H9 (cell line): ENCODE measurements around the gene OR2L2. TPM values are rescaled to one million over a fixed set of nuclear protein-coding genes. Genes with fewer than 3 reads are reported as not detected.

Experiments used
- DNase-seq: peaks from one replicate; pipeline ENCODE4 v3.0.0-alpha.2; 2017
- H2AFZ ChIP-seq: one replicate; pipeline ENCODE4 v1.6.1; 2013; ENCODE audit warnings: mild to moderate bottlenecking, low read length, control low read depth, moderate library complexity
- H2AK5ac ChIP-seq: 2 replicates; pipeline ENCODE4 v1.6.1; 2013; ENCODE audit warnings: low read length, control low read depth, mixed read lengths; ENCODE audit not compliant: insufficient read length
- H2BK120ac ChIP-seq: one replicate; pipeline ENCODE4 v1.6.1; 2013; ENCODE audit warnings: low read depth, mild to moderate bottlenecking, low read length, control low read depth, inconsistent platforms; ENCODE audit not compliant: poor library complexity, severe bottlenecking
- H2BK12ac ChIP-seq: 2 replicates; pipeline ENCODE4 v1.6.1; 2013; ENCODE audit warnings: low read length, control low read depth, mixed read lengths, low read depth; ENCODE audit not compliant: insufficient read length
- H2BK15ac ChIP-seq: 2 replicates; pipeline ENCODE4 v1.6.1; 2013; ENCODE audit warnings: low read depth, low read length, control low read depth
- H2BK20ac ChIP-seq: one replicate; pipeline ENCODE4 v1.6.1; 2013; ENCODE audit warnings: low read depth, mild to moderate bottlenecking, low read length, control low read depth, inconsistent platforms; ENCODE audit not compliant: poor library complexity, severe bottlenecking
- H2BK5ac ChIP-seq: 2 replicates; pipeline ENCODE4 v1.6.1; 2013; ENCODE audit warnings: low read length, control low read depth, mixed read lengths; ENCODE audit not compliant: insufficient read length
- H3K14ac ChIP-seq: 2 replicates; pipeline ENCODE4 v1.6.1; 2013; ENCODE audit warnings: low read length, control low read depth; ENCODE audit not compliant: insufficient read depth
- H3K18ac ChIP-seq: 2 replicates; pipeline ENCODE4 v1.6.1; 2013; ENCODE audit warnings: low read depth, mild to moderate bottlenecking, mixed read lengths, low read length, control low read depth; ENCODE audit not compliant: insufficient read length
- H3K23ac ChIP-seq: 2 replicates; pipeline ENCODE4 v1.6.1; 2013; ENCODE audit warnings: low read length, control low read depth, mixed read lengths, low read depth; ENCODE audit not compliant: insufficient read length
- H3K23me2 ChIP-seq: 2 replicates; pipeline ENCODE4 v1.6.1; 2013; ENCODE audit warnings: low read depth, mild to moderate bottlenecking, mixed read lengths, low read length, control low read depth; ENCODE audit not compliant: insufficient read length, poor library complexity, severe bottlenecking
- H3K27ac ChIP-seq: 2 replicates; pipeline ENCODE4 v1.5.1; 2013; ENCODE audit warnings: low read length, control low read depth, mixed read lengths, low read depth; ENCODE audit not compliant: insufficient read length
- H3K27me3 ChIP-seq: 2 replicates; pipeline ENCODE4 v1.6.1; 2013; ENCODE audit warnings: low read length, control low read depth, inconsistent platforms; ENCODE audit not compliant: insufficient read depth
- H3K4ac ChIP-seq: 2 replicates; pipeline ENCODE4 v1.6.1; 2013; ENCODE audit warnings: low read depth, mild to moderate bottlenecking, control low read depth, inconsistent platforms, low read length, moderate library complexity
- H3K4me1 ChIP-seq: 2 replicates; pipeline ENCODE4 v1.6.1; 2013; ENCODE audit warnings: low read length, control low read depth, inconsistent platforms; ENCODE audit not compliant: insufficient read depth
- H3K4me2 ChIP-seq: 2 replicates; pipeline ENCODE4 v1.6.1; 2013; ENCODE audit warnings: low read length, control low read depth, mixed read lengths; ENCODE audit not compliant: insufficient read length, insufficient read depth
- H3K56ac ChIP-seq: 2 replicates; pipeline ENCODE4 v1.6.1; 2013; ENCODE audit warnings: low read depth, mild to moderate bottlenecking, mixed read lengths, low read length, control low read depth; ENCODE audit not compliant: insufficient read length
- H3K79me1 ChIP-seq: 2 replicates; pipeline ENCODE4 v1.6.1; 2013; ENCODE audit warnings: low read depth, mild to moderate bottlenecking, moderate library complexity, low read length, control low read depth, inconsistent platforms; ENCODE audit not compliant: insufficient read depth, poor library complexity, severe bottlenecking
- H3K79me2 ChIP-seq: 2 replicates; pipeline ENCODE4 v1.6.1; 2013; ENCODE audit warnings: low read length, control low read depth, inconsistent platforms; ENCODE audit not compliant: insufficient read depth
- H3K9ac ChIP-seq: 2 replicates; pipeline ENCODE4 v1.6.1; 2013; ENCODE audit warnings: low read length, control low read depth, mixed read lengths; ENCODE audit not compliant: insufficient read length; ENCODE audit errors: extremely low read depth
- H3K9me3 ChIP-seq: one replicate; pipeline ENCODE4 v1.6.1; 2013; ENCODE audit warnings: low read depth, low read length, inconsistent platforms; ENCODE audit not compliant: control insufficient read depth
- H3T11ph ChIP-seq: one replicate; pipeline ENCODE4 v1.6.1; 2013; ENCODE audit warnings: mild to moderate bottlenecking, low read length, control low read depth, inconsistent platforms
- H4K20me1 ChIP-seq: one replicate; pipeline ENCODE4 v1.6.1; 2013; ENCODE audit not compliant: control insufficient read depth, insufficient read length, insufficient read depth
- H4K5ac ChIP-seq: 2 replicates; pipeline ENCODE4 v1.6.1; 2013; ENCODE audit warnings: low read depth, mild to moderate bottlenecking, mixed read lengths, low read length, control low read depth; ENCODE audit not compliant: insufficient read length
- H4K8ac ChIP-seq: replicated peaks from 2 replicates; pipeline ENCODE4 v1.6.1; 2013; ENCODE audit warnings: low read length, control low read depth, mixed read lengths, low read depth; ENCODE audit not compliant: insufficient read length
- H4K91ac ChIP-seq: 2 replicates; pipeline ENCODE4 v1.6.1; 2013; ENCODE audit warnings: low read depth, mild to moderate bottlenecking, moderate library complexity, mixed read lengths, low read length, control low read depth; ENCODE audit not compliant: insufficient read length
- H3K27ac Mint-ChIP-seq, 3 experiments: 2 replicates in 2 of 3; 3 replicates in 1 of 3; pipeline ENCODE4 v1.8.0; 2020 to 2021; ENCODE audit warnings: mixed read lengths in 3 of 3, mild to moderate bottlenecking in 1 of 3, moderate library complexity in 1 of 3
- H3K27me3 Mint-ChIP-seq: 2 replicates; pipeline ENCODE4 v1.8.0; 2021; ENCODE audit warnings: low read depth, mild to moderate bottlenecking, moderate library complexity, mixed read lengths
- H3K36me3 Mint-ChIP-seq, 3 experiments: 2 replicates in 2 of 3; 3 replicates in 1 of 3; pipeline ENCODE4 v1.8.0; 2020 to 2021; ENCODE audit warnings: low read depth in 3 of 3, mixed read lengths in 3 of 3; ENCODE audit not compliant: insufficient read depth in 1 of 3
- H3K4me1 Mint-ChIP-seq, 2 experiments: 2 replicates each; pipeline ENCODE4 v1.8.0; 2020; ENCODE audit warnings: mixed read lengths in 2 of 2
- H3K4me3 Mint-ChIP-seq, 2 experiments: 2 replicates in 1 of 2; 3 replicates in 1 of 2; pipeline ENCODE4 v1.8.0; 2020 to 2021; ENCODE audit warnings: mild to moderate bottlenecking in 2 of 2, mixed read lengths in 2 of 2, moderate library complexity in 1 of 2
- H3K9me3 Mint-ChIP-seq, 2 experiments: 2 replicates in 1 of 2; 3 replicates in 1 of 2; pipeline ENCODE4 v1.8.0; 2020; ENCODE audit warnings: mild to moderate bottlenecking in 2 of 2, mixed read lengths in 2 of 2, moderate library complexity in 1 of 2
- WGBS: extraction: QIAGEN DNeasy Blood & Tissue Kit; methylation state at CpG from one replicate; pipeline ENCODE4 v1.1.7; 2013; ENCODE audit warnings: missing lambda C conversion rate, low lambda C conversion rate, mixed read lengths; ENCODE audit not compliant: insufficient read length; ENCODE audit errors: extremely low coverage; 5-methylcytosine and 5-hydroxymethylcytosine counted together
- total RNA-seq: library from RNA; stranded (reverse); gene quantifications from 2 replicates; pipeline ENCODE4 v1.2.1, GENCODE V29; 2021
- TF ChIP-seq, protein P1 (sequence below): fragments of 200-600 bp; sonication (generic); conservative IDR thresholded peaks from 3 replicates; pipeline ENCODE4 v1.8.0; 2021; ENCODE audit warnings: antibody characterized with exemption, mild to moderate bottlenecking

OR2L2 gene
- total RNA-seq, 1 experiment from 2014 or later, result not detected

DNA sequence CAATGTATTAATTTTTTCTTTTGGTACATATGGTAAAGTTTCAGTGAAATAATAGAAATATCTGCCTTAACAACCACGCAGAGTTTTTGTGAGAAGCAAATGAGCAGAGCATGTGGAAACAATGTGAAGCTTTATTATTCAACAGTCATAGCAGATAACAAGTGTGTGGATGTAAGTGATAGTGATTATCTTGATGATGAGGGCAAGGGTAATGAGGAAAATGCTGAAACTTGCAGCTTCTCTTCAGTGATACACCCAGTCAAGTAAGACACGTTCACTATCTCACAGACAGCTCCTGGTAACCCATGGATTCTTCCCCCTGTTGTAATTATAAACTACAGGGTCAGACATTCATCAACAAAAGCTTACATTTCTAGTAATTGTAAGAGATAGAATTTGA, 31.1 kb upstream of the OR2L2 start:
- Histone ChIP-seq H3K27me3 (no peaks in the 10 kb centered on the region), H3K79me2 (no peaks in the 10 kb centered on the region), H3K4me1 (no peaks in the 10 kb centered on the region), H2BK5ac (no peak overlapping the region), H2AFZ (no peak overlapping the region), H3K14ac (no peak overlapping the region), H4K20me1 (no peaks in the 10 kb centered on the region), H3K79me1 (no peaks in the 10 kb centered on the region), H3K9me3 (peaks cover 54% of the 10 kb centered on the region), H3K18ac (no peak overlapping the region), H2BK120ac (no peak overlapping the region), H3K23me2 (no peaks in the 10 kb centered on the region), H2AK5ac (no peak overlapping the region), H3K27ac (no peak overlapping the region), H4K8ac (no peak overlapping the region), H4K91ac (no peak overlapping the region), H2BK20ac (no peak overlapping the region), H2BK12ac (no peak overlapping the region), H3K56ac (no peak overlapping the region), H3K4me2 (no peak overlapping the region), H3K9ac (no peak overlapping the region), H3K23ac (no peak overlapping the region), H4K5ac (no peak overlapping the region), H2BK15ac (no peak overlapping the region), H3T11ph (no peak overlapping the region), H3K4ac (no peak overlapping the region)
- TF ChIP-seq, protein P1, sequence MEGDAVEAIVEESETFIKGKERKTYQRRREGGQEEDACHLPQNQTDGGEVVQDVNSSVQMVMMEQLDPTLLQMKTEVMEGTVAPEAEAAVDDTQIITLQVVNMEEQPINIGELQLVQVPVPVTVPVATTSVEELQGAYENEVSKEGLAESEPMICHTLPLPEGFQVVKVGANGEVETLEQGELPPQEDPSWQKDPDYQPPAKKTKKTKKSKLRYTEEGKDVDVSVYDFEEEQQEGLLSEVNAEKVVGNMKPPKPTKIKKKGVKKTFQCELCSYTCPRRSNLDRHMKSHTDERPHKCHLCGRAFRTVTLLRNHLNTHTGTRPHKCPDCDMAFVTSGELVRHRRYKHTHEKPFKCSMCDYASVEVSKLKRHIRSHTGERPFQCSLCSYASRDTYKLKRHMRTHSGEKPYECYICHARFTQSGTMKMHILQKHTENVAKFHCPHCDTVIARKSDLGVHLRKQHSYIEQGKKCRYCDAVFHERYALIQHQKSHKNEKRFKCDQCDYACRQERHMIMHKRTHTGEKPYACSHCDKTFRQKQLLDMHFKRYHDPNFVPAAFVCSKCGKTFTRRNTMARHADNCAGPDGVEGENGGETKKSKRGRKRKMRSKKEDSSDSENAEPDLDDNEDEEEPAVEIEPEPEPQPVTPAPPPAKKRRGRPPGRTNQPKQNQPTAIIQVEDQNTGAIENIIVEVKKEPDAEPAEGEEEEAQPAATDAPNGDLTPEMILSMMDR, result no peak
- DNase-seq, result no peak
- Mint-ChIP-seq H3K4me1 (no peaks in the 10 kb centered on the region), H3K9me3 (peaks cover 70 to 74% of the 10 kb centered on the region in 2 experiments), H3K4me3 (no peak overlapping the region), H3K27ac (no peak overlapping the region), H3K36me3 (peaks cover 0 to 30% (median 10%) of the 10 kb centered on the region in 3 experiments; a peak in 5 of 7 replicates), H3K27me3 (peaks cover 1% of the 10 kb centered on the region; the same call in 1 of the 2 replicates)
- no CpG with 5 or more reads among the region's 2 CpGs for WGBS
